HG03442 (cell line): ENCODE results near the gene VSTM2L.

Experiments
- ATAC-seq: cut with Tn5 transposase; IDR thresholded peaks from one replicate; pipeline ENCODE4 v1.9.1; 2021; ENCODE audit warnings: mild to moderate bottlenecking, moderate library complexity; ENCODE audit not compliant: unreplicated experiment

Gene VSTM2L

DNA sequence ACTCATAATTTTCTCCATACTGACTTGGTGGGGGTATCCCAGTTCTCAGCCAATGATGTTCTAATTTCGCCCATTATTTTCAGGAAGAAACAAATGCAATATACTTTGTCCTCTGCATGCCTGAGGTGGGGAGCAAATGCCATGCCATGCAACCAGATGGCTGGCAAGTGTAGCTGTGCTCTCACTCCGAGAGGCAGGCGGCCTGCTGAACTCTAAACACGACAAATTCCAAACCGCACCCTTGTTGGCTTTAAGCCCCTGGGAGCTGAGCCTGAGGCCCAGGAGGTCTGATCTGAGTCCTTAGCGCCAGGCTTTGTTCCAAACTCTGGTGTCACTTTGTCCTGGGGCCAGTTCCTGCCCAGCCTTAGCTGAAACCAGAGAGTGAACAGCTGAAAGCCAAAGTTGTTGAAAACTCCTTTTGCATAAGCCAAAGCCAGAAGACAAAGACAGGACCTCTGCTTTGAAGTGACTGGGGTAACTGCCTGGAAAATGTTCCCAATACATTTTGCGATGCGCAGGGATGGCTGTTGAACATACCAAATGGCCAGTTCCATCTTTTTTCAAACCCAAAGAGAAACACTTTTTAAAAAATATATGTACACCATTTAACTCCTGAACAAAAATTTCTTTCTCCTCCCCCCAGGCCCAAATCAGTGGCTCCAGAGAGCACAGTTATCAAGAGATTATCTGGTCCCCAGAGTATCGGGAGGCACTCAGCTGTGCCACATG is 84.1 kb downstream of the VSTM2L start:
- ATAC-seq, result no peak

DNA sequence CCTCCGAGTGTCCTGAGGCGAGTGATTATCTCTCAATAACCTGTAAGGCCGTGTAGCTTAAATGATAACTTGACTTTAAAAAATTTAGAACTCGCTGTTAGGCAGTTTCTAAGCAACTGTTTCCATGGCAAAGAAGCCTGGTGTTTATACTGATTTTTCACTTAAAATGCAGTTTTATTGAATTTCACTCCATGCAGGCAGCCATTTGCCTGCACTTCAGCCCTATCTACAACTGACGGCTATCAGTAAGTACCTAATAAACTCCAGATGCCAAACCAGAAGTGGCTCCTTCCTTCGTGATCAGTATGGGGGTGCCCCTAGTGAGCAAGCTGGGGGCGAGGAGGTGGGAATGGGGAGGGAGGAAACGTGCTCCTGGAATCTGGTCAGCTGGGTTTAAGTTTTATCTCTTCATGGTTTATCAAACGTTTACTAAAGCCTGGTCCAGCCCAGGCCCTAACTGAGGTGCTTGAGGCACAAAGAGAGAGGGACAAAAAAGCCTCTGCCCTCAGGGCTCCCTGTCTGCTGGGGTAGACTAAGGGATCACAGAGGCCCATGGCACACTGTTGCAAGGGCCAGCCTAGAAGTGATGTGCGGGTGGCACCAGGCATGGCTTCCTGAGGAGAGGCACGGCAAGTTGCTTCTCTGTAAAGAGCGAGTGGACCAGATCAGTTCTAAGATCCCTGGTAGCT is 84.8 kb downstream of the VSTM2L start:
- no peak for ATAC-seq

DNA sequence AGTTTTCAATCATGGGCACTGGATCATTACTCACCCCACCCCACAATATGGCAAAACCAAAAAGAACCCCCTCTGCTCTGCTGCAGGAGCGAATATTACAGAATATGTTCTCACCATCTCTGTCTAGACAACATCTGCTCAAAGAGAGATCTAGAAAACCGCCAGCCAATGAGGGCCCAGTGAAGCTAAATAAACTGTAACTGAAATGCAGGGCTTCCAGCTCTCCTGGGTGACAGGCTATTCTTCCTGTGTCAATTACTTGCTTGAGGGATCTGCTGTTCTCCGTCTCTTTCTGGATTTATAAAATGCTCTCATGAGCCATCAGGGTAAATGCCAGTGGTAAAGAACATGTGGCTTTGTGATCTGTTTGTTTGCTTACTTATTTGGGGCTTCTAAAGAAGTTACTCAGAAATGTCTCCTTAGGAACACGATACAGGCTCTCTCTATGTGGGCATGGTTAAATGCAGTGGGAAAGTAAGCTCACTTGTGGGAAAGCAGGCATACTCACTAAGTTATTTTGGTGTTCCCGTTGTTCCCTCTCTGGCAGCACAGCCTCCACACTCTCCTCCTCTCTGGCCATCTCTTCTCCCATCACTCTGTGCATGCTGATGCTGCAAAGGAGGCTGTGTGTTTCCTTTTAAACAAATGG is 85.5 kb downstream of the VSTM2L start:
- no peak for ATAC-seq

DNA sequence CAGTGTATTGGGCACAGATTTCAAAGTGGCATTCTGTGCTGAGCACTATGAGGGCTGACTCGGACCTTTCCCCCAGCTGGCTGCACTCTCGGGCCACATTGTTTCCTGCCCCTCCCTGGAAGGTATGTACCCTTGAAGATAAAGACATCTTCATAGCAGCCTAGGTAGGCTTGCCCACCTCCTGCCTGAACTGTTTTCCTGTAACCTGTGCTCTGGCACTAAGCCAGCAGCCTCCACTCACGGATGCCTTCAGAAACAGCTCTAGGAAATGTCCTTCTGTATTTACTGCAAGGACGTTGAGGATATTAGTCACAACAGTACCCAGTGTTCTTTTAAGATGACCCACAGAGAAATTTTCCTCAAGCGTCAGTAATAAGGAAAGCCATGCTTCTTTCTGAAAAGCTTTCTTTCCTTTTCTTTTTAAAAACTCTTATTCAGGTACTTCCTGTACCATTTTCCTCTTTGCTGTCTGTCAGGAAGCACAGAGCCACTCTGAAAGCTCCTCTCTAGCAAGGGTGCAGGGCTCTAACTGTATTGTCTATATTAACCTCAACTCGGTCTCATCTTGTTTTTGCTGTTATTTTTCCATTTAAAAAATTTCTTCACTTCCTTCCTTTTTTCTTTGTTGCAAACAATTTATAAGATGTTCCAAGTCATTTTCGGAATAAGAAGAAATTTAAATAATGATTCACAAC is 86.8 kb downstream of the VSTM2L start:
- ATAC-seq, result no peak

DNA sequence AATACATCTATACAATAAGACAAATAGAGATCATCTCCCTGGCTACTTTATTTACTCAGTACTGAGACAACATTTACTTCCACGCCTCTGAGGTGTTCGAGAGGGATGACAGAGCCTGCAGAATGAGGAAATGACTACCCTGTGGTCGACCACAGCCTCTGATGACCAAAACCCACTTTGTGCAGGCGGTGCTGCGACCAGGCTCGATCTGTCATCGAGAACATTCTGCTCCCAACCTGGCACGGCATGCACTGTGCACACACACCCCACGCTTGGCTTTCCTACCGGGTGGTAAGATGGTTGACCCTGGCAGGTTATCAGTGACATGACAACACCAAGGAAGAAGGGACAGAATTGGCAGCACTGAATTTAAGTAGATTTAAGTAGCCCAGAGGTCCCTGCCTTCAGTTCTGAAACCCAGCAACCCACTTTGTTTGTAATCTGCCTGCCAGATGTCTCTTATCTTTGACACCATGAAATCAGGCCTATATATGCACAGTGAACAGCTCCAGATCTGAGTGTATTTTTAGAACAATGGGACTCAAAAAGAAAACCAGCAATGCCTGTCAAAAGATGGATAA is 87.7 kb downstream of the VSTM2L start:
- peak; percentile 94 for ATAC-seq

DNA sequence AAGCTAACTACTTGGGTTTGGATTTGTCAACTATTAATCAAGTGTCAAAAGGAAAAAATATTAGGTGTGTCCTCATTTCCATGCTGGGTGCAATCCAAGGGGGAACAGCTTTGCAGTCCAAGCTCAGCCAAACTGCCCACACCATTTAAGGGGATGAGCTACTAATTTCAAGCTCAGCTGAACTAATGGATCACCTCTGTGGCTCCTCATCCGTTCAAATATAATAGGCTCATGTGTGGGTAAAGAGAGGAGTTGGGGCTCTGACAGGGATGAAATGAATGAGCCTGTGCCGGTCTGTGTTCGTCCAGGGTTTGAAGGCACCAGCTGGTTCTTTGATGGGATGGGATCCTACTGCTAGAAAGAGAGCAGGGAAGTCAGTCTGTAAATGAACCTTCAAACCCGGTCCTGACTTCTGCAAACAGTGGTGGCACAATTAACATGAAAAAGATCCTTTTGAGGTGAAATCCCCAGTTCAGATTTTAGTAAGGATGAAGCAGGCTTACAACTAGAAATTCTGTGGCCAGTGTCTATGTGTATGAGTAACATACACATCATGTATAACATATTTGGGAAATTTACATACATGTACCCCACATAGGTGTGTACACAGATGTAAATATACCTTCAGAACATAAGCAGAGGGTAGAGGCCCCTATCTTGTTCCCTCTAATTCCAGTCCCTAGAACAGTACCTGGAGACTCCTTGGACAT is 88.4 kb downstream of the VSTM2L start:
- ATAC-seq, result no peak

DNA sequence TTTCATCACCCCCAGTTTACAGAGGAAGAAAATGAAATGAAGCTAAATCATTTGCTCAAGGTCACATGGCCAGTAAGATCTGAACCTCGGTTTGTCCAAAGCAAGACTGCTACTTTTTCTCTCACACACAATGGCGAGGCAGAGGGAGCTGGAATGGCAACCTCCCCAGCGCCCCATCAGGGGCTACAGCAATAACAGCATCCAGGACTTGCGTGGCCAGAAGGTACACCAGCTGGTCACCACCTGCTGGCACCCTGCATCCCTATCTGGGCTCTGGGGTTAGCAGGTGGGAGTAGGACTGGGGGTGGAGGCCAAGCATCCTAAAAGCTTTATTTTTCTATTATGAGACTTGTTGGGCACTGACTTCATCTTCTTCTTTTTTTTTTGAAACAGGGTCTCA is 89.0 kb downstream of the VSTM2L start:
- ATAC-seq, result no peak

DNA sequence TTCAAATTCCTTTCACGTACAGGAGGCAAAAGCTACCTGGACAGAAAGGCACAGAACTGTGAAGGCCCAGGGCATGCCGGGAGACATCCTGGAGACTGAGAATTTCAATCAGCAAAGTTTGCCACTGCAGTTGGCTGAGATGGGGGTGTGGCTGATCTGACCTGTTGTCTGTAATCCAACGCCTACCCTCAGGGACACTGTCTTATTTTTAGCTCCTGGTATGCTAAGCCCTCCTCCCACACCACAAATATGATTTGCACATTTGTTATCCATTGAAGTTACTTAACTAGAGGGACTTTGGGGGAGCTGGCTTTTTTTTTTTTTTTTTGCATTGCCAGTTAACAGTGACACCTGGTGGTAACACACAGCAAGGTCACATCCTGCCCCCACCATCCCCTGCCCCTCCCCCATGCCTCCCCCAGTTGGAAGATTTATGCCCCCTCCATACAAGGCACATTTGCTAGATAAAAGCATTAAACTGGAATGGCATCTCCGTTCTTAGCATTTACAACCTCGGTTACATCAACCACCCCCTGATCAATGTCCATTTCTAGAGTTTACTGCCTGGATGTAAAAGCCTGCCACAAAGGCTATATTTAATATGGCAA is 90.0 kb downstream of the VSTM2L start:
- ATAC-seq, result no peak

DNA sequence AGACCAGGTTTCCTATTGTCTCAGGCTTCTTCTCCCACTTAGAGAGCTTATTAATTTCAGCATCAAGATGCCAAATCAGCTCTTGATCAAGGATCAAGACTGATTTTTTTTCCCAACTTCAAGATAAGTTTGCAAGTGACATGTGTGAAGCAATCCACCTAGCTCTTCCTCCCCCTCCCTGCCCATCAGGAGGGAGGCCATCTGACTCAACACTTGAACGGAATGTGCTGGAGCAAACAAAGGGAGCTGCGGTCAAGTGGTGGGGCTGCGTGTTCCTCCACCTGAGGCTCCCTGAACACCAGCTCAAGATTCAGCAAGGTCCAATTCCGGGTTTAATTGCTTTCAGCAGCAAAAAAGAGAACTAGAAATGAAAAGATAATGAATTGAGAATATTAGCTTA is 91.6 kb downstream of the VSTM2L start:
- no peak for ATAC-seq
